UCSD-AML1 (cell line): ENCODE data around the gene CFAP299.
"Not testable (repeated sequence)": the region's sequence is repeated elsewhere in the genome, so short reads cannot be mapped to it uniquely, and the experiment has no call there.

Experiments used
- DNase-seq: peaks from one replicate; lab custom pipeline; 2025; ENCODE audit not compliant: unreplicated experiment; lab: John Stamatoyannopoulos, UW

CFAP299 gene

DNA sequence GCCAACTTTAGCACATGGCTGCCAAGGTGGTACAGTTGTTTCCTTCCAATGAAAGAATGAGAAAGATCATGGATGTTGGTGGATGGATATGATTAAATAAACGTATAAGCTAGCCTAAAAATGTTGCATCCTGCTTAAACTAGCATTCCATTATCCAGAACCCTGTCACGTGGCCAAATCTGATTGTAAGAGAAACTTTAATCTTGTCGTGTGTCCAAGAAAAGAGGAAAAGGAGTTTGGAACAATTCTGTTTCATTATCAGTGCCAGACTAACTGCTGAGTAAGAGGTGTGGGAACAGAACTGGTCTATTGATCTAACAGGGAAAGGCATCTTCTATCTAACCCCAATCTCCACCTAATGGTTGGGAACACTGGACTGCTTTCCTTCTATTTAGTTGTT lies 369.8 kb downstream of the CFAP299 start:
- DNase-seq, result no peak

DNA sequence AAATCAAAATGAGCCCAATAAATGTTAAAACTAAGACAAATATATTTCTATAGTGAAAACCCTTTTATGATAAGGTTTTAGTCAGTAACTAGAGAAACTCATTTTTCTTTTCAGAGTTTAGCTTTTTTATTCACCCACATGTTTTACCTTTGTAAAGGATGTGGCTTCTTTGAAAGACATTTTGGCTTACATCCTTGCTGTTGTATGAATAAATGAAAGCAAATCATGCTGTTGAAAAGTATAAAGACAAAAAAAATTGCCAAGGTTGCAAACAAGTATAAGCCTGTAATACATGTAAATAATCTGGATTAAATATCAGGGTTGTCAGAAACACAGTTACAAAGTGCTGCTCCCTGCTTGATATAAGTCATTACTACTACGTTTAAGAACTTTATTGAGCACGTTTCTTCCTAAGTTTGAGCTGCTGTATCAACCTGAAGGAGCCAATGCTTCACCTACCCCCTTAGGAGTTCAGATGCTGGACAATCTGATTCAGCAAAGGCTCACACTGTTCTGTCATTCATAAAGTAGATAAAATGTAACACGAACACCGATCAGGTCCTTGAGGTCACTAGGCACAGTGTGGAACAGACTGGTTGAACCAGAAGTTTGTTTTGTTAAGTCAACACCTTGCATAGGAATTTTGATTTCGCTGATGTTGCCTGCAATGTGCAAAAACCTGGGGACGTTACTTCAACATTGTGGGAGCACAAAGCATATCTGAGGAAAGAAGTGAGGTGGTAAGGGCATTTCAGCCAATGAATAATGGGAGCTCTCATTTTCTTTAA lies 373.7 kb downstream of the CFAP299 start:
- DNase-seq, result no peak

DNA sequence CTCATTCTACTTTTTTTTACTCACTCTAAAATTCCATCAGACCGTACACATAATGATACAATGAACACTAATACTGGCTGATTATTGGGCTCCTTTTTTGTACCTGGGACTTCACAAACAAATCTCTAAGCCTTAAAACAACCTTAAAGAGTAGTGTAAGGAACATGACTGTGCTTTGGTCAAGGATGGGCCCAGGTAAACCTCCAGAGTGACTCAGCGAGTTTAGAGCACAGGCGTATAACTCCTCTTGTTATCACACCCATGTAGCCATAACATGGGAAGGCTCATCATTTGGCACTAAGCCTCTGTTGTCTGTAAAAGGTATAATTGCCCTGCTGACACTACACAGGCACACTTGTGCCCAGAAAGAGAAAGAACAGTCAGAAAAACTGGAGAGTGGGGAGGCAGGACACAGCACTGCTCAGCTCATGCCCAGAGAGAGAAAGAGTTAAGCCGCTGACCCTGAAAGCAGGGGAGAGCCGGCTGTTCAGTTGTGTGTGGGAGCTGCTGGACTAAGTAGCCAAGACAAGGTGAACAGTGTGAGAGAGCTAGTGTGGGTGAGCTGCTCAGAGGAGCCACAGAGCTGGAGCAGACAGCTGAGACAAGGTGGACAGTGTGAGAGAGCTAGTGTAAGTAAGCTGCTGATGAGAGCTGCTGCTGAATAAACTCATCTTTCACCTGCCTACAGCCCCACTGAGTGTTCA lies 375.4 kb downstream of the CFAP299 start:
- DNase-seq, result no peak

DNA sequence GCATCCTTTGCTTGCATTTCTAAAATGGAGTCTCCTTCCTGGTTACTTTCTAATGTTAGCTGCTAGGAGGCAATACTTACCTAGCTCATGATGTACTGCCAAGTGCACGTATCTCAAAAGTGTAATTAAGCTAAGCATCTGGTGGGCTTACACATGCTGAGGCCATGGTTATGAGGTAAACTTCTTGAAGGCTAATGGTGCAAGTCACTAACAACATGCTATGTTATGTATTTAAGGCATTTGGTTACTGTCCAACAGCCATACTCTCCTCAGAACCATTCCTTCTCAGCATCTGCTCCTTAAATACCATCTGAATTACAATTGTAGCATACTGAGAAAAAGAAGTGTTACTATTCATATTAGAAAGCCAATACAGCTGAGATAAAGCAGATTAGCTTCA lies 376.4 kb downstream of the CFAP299 start:
- DNase-seq, result no peak

DNA sequence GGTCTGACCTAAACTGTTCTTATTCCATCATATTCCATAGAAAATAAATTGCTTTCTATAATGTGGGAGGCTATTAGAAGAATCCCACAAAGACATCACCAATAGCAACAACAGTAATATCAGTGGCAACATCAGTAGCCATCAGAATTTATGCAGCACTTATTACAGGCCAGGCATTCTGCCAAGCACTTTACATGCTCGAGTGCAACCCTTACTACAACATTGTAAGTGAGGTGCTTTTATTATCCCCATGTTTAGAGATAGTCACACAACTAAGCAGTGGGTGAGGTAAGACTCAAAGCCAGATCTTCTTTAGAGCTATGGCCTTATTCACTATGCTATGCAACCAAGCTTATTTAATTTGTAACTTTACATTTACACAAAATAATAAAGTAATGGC lies 377.9 kb downstream of the CFAP299 start:
- DNase-seq, result no peak

DNA sequence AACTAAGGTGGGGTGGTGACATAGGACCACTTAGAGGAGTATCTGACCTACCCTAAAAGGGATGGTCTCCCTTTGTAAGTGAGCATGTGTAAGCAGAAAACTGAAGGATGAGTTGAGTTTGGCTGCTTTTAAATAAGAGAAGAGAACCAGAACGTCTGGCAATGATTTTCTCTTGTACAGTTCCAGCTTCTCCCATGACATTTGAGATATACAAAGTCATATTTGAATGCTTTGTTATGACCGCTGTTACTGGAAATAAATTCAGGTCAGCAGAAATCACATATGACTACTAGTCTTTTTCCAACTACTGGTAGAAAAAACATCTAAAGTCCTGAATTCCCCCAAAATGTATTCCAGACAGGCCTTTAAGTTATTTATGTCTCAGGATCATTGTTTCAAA lies 381.7 kb downstream of the CFAP299 start:
- DNase-seq, result no peak

DNA sequence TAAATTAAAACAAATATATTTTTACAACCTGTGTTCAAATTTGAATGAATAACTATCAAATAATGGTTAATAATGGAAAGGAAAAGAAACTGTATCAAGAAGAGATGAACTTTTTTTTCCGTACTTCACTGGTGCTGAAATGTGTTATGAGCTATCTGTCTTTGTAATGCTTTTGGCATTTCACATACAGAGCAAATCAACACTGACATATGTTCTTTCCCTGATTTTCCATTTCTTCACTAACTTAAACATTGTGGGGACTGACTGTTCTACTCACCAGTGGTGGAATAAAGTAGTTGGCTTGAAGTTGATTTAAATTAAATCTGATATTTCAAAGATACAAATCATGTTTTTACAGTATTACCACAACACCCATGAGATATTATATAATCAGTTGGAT lies 390.9 kb downstream of the CFAP299 start:
- DNase-seq, result no peak

DNA sequence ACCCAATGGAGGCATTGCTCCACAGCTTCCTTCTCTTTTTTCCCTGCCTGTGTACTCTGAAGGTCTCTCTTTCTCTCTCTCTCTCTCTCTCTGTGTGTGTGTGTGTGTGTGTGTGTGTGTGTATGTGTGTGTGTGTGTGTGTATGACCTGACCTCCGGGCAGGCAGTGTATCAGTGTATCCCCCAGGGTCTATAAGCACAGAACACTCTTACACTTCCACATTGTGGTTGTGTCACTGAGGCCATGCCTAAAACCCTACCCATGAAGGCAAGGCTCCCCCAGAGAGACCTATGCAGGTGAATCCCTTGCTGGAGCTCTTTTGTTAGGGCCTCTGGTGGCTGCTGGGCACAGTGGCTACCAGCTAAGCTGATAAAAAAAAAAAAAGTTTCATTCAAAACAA lies 394.6 kb downstream of the CFAP299 start:
- DNase-seq, result no peak

DNA sequence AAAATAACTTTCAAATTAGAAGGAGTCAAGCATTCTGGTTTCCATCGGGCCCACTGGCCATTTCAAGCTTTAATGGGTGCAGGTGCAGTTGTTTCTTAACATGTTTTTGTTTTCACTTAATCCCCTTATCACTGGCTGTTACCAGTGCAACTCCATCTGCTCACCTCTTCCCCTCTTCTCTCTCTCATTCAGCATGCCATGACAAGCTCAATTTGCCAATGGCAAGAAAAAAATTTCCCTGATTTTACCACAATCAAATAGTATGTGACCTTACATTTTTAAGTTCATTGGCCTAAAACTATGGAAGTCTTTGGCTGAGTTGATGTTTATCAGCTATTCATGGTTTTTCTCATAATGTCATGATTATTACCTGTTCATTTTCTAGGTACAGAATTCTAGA lies 395.9 kb downstream of the CFAP299 start:
- DNase-seq, result no peak

DNA sequence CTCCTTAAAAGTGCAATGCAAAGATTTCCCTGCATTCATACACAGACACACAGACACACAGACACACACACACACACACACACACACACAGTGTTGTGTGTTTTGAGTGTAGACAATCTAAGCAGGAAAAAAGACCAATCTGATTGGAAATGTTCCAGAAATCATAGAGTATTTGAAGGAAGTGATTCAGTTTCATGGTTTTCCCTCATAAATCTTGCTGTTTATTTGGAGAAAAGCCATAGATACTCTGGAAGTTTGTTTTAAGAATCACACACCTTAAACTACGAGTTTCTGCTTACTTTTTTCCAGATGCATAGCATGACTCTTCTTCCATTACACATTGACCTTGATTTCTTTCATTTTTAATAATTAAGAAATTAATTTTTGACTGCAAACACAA lies 396.5 kb downstream of the CFAP299 start:
- DNase-seq, result no peak

DNA sequence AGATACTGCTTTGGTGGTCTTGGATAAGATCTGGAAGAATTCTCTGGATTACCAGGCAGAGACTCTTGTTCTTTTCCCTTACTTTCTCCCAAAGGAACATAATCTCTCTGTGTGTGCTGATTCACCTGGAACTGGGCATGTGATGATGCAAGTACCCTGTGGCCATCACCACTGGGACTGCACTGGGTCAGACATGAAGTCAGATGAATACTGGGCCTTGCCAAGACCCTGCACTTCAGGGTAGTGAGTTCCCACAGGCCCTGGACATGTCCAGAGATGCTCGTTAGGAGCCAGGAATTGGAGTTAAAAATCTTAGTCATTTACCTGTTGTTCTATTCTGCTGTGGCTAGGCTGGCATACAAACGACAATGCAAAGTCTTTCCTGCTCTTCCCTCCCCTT lies 404.8 kb downstream of the CFAP299 start:
- DNase-seq, result no peak

DNA sequence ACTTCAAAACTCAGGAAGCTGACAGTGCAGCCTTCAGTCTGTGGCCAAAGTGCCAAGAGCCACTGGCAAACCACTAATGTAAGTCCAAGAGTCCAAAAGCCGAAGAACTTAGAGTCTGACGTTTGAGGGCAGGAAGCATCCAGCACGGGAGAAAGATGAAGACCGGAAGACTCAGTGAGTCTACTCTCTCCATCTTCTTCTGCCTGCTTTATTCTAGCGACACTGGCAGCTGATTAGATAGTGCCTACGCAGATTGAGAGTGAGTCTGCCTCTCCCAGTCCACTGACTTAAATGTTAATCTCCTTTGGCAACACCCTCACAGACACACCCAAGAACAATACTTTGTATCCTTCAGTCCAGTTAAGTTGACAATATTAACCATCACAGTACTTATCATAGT lies 414.0 kb downstream of the CFAP299 start:
- DNase-seq, result not testable (repeated sequence)

DNA sequence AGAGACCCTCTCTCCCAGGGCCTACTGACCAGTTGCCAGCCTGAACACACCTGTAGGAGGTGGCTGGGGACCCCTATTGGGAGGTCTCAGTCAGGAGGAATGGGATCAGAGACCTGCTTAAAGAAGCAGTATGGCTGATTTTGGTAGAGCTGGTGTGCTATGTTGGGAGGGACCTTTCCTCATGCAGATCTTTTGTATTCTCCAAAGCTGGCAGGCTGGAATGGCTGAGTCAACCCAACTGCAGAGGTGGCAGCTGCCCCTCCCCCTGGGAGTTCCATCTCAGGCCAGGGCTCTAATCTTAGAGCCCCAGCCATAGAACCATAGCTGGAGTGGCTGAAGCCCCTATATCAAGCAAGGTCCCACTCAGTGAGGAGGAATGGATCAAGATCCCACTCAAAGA lies 415.7 kb downstream of the CFAP299 start:
- DNase-seq, result no peak

DNA sequence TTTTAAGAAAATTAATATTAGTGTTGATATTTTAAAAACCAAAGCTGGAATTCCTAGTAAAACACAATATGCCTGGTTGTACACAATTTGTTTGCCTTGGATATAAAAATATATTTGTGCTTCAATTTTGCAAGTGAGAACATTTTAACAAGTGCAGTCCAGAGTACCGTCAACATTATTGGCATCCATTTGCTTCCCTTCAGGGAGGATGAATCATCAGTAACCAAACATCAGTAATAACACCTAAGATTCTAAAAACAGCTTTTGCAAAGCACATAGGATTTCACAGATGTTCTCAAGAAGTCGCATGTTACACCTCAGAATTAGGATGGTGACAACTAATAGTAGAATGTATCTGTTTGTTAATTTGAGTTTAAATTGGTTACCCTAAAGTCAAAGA lies 432.4 kb downstream of the CFAP299 start:
- DNase-seq, result no peak

DNA sequence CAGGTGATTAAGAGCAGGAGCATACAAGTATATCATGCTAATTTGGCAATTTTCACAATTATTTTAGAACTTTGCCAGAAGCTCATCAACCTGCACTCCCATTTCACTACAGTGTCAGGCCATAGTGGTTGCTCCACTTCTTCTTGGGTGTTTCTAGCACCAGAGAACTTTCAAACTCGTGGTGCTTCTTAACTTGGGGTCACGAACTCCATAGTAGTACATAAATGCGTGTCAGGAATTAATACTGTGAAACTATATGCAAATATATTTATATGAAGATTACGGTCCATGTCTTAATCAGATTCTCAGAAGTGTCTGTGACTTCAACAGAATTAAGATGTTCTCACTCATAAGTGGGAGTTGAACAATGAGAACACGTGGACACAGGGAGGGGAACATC lies 440.6 kb downstream of the CFAP299 start:
- no peak for DNase-seq

DNA sequence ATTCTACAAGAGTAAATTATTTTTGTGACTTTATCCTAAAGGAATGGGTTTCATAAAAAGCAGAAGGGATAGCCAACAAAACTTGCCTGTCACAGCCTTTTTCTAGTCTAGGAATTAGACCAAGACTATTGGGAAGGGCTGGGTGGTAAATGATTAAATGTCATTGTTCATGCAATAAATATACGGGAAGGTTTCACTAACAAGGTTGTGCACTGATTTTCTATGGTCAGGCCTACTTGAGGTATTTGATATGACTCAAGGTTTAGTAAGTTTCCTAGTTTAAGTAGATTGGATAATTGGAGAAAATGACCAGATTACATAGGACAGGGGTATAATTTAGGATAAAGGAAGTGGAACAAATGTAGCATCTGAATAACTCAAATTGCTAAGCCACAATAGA lies 445.9 kb downstream of the CFAP299 start:
- no peak for DNase-seq

DNA sequence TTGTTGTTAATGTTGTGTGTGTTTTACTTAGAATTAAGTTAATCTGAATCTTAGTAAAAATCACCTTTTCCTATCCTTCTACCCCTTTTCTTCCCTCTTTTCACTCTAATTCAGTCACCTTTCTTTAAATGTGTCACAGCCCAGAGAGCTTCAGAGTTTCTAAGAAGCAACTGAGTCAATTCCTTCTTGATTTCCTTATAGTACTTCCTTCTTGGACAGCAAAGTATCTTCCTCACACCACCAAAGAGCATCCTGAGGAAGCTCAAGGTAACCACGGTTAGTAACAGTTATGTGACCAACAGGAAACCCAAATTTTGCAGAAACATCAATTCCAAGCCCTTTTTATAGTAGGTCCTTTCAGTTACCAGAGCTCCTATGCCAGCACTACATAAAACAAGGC lies 451.8 kb downstream of the CFAP299 start:
- DNase-seq, result no peak

DNA sequence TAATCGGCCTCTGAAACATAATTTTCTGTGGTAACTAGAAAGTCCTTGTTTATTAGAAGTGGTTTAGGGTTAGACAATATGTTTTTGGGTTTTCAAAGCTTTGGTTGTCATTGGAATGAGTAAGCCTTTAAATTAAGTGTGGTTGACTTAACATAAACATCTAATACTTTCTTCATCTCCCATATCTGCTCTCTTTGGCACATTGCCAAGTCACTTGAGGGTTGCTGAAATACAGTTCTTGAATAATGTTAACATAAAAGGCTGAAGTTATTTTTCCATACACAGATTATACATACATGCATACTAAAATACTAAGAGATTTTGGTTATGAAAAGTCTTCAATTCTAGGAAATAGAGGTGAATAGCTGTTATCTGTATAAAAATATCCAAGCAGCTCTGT lies 453.3 kb downstream of the CFAP299 start:
- DNase-seq, result no peak

DNA sequence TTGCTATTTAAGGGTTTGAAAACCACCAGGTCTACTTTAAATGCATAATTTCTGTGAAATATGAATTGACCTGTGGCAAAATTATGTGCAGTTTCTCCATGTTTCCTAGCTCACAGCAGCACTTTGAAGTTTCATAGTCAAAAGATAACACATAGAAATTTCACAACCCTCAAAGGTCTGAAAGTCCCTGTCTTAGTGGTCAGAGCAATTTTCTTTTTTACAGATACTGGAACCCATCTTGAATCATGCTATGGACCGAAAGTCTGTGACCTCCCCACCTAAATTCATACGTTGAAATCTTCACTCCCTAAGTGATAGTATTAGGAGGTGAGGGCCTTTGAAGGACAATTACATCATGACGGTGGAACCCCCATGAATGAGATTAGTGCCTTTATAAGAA lies 454.6 kb downstream of the CFAP299 start:
- no peak for DNase-seq

DNA sequence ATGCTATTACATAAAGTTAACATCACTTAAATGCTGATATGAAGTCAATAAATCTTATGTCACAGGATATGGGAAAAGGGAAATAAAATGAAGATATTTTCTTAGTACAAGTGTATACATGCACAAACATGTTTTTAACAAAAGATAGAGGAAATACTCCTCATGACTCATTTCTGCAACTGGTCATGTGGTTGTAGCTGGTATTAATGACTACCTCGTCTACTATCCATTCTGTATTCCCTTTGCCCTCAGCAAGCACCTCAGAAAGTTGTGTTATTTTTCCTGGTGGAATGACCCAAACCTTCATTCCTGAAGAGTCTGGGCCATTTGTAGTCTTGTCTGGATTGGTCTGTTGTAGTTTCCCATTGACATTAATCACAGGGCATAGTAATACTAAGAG lies 458.1 kb downstream of the CFAP299 start:
- DNase-seq, result not testable (repeated sequence)

DNA sequence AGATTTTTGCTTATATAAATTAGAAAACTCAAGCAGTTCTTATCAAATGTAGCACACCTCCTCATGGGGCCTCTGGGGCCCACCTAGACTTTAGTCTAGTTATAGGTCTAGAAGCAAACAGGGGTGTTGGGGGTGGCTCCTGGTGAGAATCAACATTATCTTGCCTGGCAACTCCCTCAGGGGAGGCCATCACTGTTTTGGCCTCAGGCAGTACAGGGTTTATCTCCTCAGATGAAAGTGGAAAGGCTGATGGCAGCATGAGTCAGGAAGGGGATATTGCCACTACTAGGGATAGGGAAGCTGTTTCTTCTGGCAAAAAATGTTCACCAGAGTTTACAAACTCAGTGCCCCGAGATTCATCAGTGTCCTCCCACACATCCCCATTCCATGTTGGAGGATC lies 462.6 kb downstream of the CFAP299 start:
- no peak for DNase-seq

DNA sequence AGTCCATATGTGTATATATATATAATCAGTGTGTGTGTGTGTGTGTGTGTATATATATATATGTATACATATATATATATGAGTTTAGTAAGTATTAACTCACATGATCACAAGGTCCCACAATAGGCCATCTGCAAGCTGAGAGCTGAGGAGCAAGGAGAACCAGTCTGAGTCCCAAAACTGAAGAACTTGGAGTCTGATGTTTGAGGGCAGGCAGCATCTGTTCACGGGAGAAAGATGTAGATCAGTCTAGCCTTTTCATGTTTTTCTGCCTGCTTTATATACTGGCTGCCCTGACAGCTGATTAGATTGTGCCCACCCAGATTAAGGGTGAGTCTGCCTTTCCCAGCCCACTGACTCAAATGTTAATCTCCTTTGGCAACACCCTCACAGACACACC lies 465.2 kb downstream of the CFAP299 start:
- not testable (repeated sequence) for DNase-seq

DNA sequence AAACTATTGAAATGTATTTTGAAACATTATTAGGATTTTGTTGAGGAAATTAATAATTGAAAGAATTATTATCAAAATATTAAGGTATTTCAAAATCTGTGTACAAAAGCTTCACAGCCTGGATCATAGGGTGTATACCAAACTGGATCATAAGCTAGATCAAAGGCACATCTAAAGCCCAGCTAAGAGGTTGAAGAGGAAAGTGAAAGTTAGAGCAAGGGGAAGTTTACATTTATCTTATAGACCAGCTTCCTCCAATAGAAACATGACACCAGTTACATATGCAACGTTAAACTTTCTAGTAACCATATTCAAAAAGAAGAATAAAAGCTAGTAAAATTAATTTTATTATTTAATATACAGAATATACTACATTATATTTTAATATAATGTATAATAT lies 467.8 kb downstream of the CFAP299 start:
- no peak for DNase-seq
